IPS DF 4.7 (cell line): ENCODE measurements around the gene USP7.
"Not testable (repeated sequence)": the region's sequence is repeated elsewhere in the genome, so short reads cannot be mapped to it uniquely, and the experiment has no call there.

Source experiments
- DNase-seq: peaks from one replicate; pipeline ENCODE4 v3.0.0-alpha.2; 2013; ENCODE audit warnings: low spot score; ENCODE audit errors: extremely low read depth

The USP7 gene

GRCh38 chr16:8925455-8925854 is 38.3 kb downstream of the USP7 start:
- no peak for DNase-seq

- DNase-seq: no peak
Observed at GRCh38 chr16:8924214-8924613, 39.5 kb downstream of the USP7 start.

GRCh38 chr16:8923199-8923598 is 40.5 kb downstream of the USP7 start:
- no peak for DNase-seq

DNA sequence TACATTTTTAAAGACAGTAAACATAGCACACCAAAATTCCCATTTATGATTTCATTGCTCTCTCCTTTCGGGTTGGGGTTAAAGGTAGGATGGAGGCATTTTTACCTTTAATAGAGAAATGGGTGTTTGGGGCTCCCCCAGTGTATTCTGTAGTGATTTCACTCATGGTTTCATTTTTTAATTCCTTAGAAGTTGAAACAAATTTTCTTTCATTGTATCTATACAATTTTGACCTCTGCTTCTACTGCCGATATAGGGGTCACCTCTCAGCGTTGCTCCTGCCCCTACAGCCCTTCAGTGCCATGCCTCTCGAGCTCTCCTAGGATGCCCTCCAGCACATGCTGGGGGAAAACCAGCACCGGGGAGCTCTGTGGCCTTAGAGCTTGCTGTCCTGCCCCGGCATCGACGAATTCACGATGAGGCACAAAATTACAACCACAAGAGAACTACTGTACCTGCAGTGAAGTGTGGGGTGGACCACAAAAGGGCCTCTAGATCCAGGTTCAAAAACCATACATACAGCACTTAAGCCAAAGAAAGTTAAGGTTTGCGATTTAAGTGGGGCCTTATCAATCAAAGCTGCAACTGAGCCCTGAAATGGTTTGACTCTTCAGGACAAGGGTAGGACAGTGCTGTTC is 42.2 kb downstream of the USP7 start:
- DNase-seq: no peak

GRCh38 chr16:8920645-8921346 is 42.9 kb downstream of the USP7 start:
- no peak for DNase-seq

GRCh38 chr16:8919934-8920462 is 43.7 kb downstream of the USP7 start:
- no peak for DNase-seq

DNA sequence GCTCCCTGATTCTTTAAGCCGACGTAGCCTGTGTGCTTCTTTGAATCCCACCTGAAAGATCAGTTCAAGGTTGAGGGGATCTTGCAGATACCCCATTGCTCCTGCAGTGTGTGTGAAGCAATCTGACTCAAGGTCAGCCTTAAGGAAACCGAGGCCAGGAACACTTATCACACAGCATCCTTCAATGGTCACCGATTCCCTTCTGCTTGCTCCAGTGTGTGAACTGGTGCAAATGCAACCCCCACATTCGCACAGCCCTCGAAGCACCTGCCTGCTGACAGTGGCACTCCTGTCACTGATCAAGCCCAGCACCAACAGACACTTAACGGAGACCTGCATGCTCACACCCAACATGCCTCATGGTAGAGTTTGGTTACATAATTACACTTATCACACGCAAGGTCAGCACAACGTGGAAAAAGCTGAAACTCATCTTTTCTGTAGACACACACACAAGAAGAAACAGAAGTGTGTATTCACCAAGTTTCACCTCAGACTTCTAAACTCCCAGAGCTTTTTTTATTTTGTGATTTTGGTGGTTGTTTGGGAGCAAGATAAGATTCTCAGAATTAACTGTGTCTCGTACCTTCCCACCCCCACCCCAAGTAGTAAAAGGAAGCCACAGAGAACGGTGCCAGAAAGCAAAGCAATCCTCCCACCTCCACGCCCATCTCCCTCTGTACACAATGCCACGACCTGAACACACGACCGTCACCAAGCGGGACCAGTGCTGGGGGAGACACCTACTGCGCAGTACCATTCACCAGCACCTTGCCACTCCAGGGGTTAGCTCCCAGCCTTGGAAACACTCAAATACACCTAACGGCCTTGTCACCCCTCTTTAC is 44.4 kb downstream of the USP7 start:
- DNase-seq: no peak

DNA sequence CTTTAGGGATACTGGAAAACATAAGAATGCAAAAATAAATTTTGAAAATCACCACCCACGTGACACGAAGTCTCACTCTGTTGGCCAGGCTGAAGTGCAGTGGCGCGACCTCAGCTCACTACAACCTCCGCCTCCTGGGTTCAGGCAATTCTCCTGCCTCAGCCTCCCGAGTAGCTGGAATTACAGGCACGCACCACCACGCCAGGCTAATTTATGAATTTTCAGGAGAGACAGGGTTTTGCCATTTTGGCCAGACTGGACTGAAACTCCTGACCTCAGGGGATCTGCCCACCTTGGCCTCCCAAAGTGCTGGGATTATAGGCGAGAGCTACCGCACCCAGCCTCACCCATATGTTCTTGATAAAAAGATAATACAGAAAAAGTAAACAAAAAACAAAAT is 46.4 kb downstream of the USP7 start:
- not testable (repeated sequence) for DNase-seq

DNA sequence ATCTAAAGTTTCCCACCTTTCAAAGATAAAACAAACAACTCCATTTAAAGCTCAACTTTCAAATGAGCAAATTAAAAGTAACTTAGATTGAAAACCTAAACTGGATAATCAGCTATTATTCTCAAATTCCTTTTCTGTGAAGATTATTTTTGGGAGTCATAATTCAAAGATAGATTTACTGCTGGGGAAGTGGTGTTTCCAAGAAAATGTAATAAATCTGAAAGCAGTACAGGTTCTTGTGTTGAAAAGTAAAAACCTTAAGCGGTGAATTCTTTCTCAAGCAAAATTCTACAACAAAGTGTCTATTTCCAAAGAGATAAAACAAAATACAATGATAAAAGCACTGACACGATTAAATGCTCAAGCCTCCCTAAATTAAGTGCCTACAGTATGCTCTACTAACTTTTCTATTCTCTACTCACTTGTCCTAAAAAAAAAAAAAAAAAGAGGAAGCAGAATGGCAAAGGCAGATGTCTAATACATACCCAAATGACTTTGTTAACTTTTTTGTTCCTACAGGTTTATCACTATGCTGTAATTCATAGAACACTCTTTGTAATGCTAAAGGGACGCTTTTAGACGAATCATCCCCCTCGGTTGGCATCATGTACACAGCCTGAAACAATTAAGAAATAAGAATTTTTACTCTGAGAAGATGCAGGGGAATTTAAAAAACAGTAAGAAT is 47.0 kb downstream of the USP7 start:
- no peak for DNase-seq

GRCh38 chr16:8915722-8916301 is 47.9 kb downstream of the USP7 start:
- DNase-seq: no peak

DNA sequence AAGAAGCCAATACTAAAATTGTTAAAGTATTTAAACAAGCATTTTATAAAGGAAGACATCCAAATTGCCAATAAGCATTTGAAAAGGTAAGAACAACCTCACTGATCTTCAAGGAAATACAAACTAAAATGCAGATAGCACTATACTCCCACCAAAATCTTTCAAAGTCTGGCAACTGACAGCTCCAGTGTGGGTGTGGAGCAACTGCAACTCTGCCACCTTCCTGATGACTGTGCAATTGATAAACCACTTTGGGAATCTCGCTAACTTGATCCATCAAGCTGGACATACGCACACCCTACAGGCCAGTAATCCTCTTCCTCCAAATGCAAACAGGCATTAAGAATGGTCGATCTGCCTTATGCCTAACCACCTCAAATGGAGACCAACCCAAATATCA is 49.6 kb downstream of the USP7 start:
- DNase-seq: no peak

DNA sequence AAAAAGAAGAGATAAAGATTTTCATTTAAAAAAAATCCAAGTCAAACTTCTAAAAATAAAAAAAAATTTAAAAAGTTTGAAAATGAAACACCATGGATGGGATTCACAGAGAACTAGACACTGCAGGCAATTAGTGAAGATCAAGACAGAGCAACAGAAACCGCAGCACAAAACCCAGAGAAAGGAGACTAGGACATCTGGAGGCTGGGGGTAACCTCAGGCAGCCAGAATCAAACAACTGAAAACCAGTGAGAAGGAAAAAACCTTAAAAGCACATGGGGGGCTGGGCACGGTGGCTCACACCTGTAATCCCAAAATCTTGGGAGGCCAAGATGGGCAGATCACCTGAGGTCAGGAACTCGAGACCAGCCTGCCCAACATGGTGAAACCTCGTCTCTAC is 50.9 kb downstream of the USP7 start:
- DNase-seq: no peak

- DNase-seq: no peak
Observed at GRCh38 chr16:8910811-8911210, 52.9 kb downstream of the USP7 start.

DNA sequence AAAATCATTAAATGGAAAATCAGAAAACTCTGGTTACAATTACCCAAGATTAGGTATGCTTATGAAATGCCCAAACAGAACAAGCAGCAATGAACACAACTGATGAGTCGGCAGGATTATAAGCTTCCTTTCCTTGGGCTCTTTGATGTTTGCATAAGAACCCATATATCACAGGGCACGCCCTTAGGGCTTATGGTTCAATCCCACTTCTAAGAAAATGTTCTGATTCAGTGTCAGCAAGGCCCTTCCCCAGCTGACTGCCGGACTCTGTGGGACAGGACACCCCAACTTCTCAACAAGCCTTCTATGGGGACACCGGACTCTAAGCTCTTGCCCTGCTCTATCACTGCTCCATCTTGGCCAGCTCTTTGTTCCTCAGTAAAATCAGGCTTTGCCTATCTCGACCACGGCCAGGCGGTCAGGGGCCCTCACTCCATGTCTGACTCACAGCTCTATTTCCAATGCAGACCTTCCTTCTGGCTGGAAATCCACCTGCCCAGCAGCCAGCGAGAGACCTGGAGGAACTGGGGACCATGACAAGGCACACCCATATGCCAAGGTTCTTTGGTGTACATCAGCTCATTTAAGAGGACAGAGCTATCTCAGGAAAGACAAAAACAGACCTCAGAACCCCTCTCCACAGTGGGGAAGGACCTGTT is 54.8 kb downstream of the USP7 start:
- DNase-seq: no peak

DNA sequence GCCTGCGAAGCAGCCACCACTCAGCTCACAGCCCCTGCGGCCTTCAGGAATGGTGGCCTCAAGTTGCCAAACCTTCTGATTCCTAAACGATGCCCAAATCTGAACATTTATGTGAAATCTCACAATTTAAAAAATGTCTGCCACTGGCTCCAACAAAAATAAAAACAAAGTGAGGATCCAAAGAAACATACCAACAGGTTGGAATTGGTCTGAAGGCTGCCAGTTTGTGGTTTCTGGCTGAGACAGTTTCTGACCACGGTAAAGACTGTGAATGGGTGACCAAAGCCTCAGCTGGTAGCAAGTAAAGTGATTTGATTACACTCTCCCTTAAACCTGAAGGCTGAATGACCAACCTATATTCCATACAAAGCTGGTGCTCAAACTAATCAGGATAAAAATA is 56.6 kb downstream of the USP7 start:
- DNase-seq: no peak

GRCh38 chr16:8905795-8906591 is 57.7 kb downstream of the USP7 start:
- no peak for DNase-seq

- no peak for DNase-seq
Observed at GRCh38 chr16:8905168-8905762, 58.4 kb downstream of the USP7 start.

- DNase-seq: no peak
Observed at GRCh38 chr16:8904018-8904430, 59.7 kb downstream of the USP7 start.

- no peak for DNase-seq
Observed at GRCh38 chr16:8903004-8903403, 60.7 kb downstream of the USP7 start.
